HepG2 (cell line): ENCODE results near the gene ADAMTS13. TPM values are rescaled to one million over a fixed set of nuclear protein-coding genes. Genes with fewer than 3 reads are reported as not detected.
A peak's percentile ranks its signal among the peaks of the same experiment; 100 is the strongest.

Experiments used
- HCFC1 ChIP-seq: fragments of 150-350 bp; IDR thresholded peaks from 2 replicates; pipeline ENCODE4 v1.6.1; 2014; ENCODE audit warnings: low read depth, low read length
- KAT8 ChIP-seq: IDR thresholded peaks from 2 replicates; pipeline ENCODE4 v1.6.1; 2016; ENCODE audit warnings: missing genetic modification reagents, missing compliant biosample characterization
- NFAT5 ChIP-seq: sonication (generic); formaldehyde crosslinking; IDR thresholded peaks from 2 replicates; pipeline ENCODE4 v1.4.0; 2020; ENCODE audit warnings: missing genetic modification reagents
- NFE2 ChIP-seq: sonication (generic); formaldehyde crosslinking; IDR thresholded peaks from 2 replicates; pipeline ENCODE4 v1.4.0; 2020; ENCODE audit warnings: missing genetic modification reagents
- RBM22 ChIP-seq: fragments of 200-400 bp; formaldehyde crosslinking; optimal IDR thresholded peaks from 2 replicates; pipeline ENCODE3; 2017; ENCODE audit warnings: mild to moderate bottlenecking, low read length, moderate library complexity
- ZNF407 ChIP-seq: sonication (generic); formaldehyde crosslinking; IDR thresholded peaks from one replicate; pipeline ENCODE4 v1.5.1; 2020; ENCODE audit warnings: mild to moderate bottlenecking, missing genetic modification reagents; ENCODE audit errors: not compliant biosample characterization
- ZNF607 ChIP-seq: sonication (generic); formaldehyde crosslinking; IDR thresholded peaks from 2 replicates; pipeline ENCODE4 v1.5.1; 2020; ENCODE audit warnings: missing genetic modification reagents, mild to moderate bottlenecking, borderline replicate concordance
- ZNF7 ChIP-seq: IDR thresholded peaks from 2 replicates; pipeline ENCODE4 v1.6.1; 2016; ENCODE audit warnings: missing biosample characterization, missing genetic modification reagents
- ZNF704 ChIP-seq: sonication (generic); formaldehyde crosslinking; IDR thresholded peaks from 2 replicates; pipeline ENCODE4 v1.8.1; 2023; ENCODE audit warnings: mild to moderate bottlenecking, inconsistent platforms, moderate library complexity, missing genetic modification reagents, borderline replicate concordance
- ZSCAN20 ChIP-seq: sonication (generic); formaldehyde crosslinking; IDR thresholded peaks from 2 replicates; pipeline ENCODE4 v1.4.0; 2020; ENCODE audit warnings: missing genetic modification reagents, mild to moderate bottlenecking, borderline replicate concordance
- polyA plus RNA-seq, 8 experiments: library from polyadenylated mRNA; depleted of rRNA in 3 of 8; stranded (reverse) in 7 of 8; unstranded in 1 of 8; fragments of >200 nt; fragmentation: Illumina TruSeq in 4 of 8; extraction: Trizol in 4 of 8; gene quantifications; 2 replicates each; pipeline versions ENCODE4 v1.2.1 to v1.2.3, GENCODE V29; 2011 to 2016; ENCODE audit warnings: low read depth in 4 of 8, missing spikeins in 1 of 8, mixed read lengths in 1 of 8; ENCODE audit not compliant: insufficient read depth in 1 of 8
- total RNA-seq, 5 experiments: library from RNA; depleted of rRNA; stranded (reverse); fragments of >200 nt; fragmentation: Illumina TruSeq; extraction: Trizol; gene quantifications; 2 replicates each; pipeline ENCODE4 v1.2.3, GENCODE V29; 2016; ENCODE audit warnings: low read depth in 1 of 5
- TF ChIP-seq, protein P1 (sequence below): sonication (generic); formaldehyde crosslinking; IDR thresholded peaks from 2 replicates; pipeline ENCODE4 v1.5.0; 2020; ENCODE audit warnings: missing genetic modification reagents, mild to moderate bottlenecking, borderline replicate concordance

The ADAMTS13 gene
- total and polyA plus RNA-seq, 2 of the 13 experiments (the other 11 are each of a cell fraction or from before 2014, with no cell fraction given): 0.91 to 4.5 TPM

GRCh38 chr9:133417541-133418461 lies 4.4 kb upstream of the ADAMTS13 start, which contains the start of gene REXO4 (continued):
- TF ChIP-seq, protein P1, sequence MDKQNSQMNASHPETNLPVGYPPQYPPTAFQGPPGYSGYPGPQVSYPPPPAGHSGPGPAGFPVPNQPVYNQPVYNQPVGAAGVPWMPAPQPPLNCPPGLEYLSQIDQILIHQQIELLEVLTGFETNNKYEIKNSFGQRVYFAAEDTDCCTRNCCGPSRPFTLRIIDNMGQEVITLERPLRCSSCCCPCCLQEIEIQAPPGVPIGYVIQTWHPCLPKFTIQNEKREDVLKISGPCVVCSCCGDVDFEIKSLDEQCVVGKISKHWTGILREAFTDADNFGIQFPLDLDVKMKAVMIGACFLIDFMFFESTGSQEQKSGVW (CRISPR knock-in tag): no peak
- TF ChIP-seq NFAT5 (no peak), RBM22 (no peak), KAT8 (CRISPR knock-in tag) (peak; percentile 99), ZNF607 (peak; percentile 85; the same call in 1 of the 2 replicates), ZSCAN20 (CRISPR knock-in tag) (peak; percentile 62; the same call in 1 of the 2 replicates), NFE2 (no peak), ZNF407 (peak; percentile 56), HCFC1 (peak; percentile 70), ZNF704 (CRISPR knock-in tag) (peak; percentile 85), ZNF7 (CRISPR knock-in tag) (no peak)
